H1 (cell line): ENCODE measurements around the gene BRD3OS. TPM values are rescaled to one million over a fixed set of nuclear protein-coding genes. Genes with fewer than 3 reads are reported as not detected.

Experiments
- BCL11A ChIP-seq, 2 experiments: IDR thresholded peaks; one replicate each; pipeline ENCODE4 v1.6.1; 2011; ENCODE audit warnings: low read depth in 2 of 2, low read length in 2 of 2, mild to moderate bottlenecking in 2 of 2
- CEBPB ChIP-seq: IDR thresholded peaks from 2 replicates; pipeline ENCODE4 v1.6.1; 2012; ENCODE audit warnings: low read depth, low read length
- CHD1 ChIP-seq: IDR thresholded peaks from 2 replicates; pipeline ENCODE4 v1.6.1; 2012; ENCODE audit warnings: low read depth, low read length, improper control_type of control experiment
- CHD2 ChIP-seq: IDR thresholded peaks from 2 replicates; pipeline ENCODE4 v1.6.1; 2012; ENCODE audit warnings: low read length, improper control_type of control experiment
- MAFK ChIP-seq: IDR thresholded peaks from 2 replicates; pipeline ENCODE4 v1.6.1; 2012; ENCODE audit warnings: low read depth, mild to moderate bottlenecking, improper control_type of control experiment, low read length
- polyA plus RNA-seq, 7 experiments: library from polyadenylated mRNA; depleted of rRNA in 3 of 7; stranded (reverse) in 5 of 7; unstranded in 2 of 7; fragments of >200 nt in 5 of 7; fragments of 200-250 nt in 2 of 7; gene quantifications; 1 replicate in 5 of 7; 2 replicates in 1 of 7; 4 replicates in 1 of 7; pipeline versions ENCODE4 v1.2.1 to v1.2.3, GENCODE V29; 2011 to 2013; ENCODE audit warnings: missing spikeins in 2 of 7, mixed read lengths in 2 of 7
- total RNA-seq: library from RNA; stranded (reverse); fragmentation: NEBNext Ultra II Directional; extraction: Animal tissue kit (Norgen Biotek cat#: 25700); gene quantifications from 2 replicates; pipeline ENCODE4 v1.2.1, GENCODE V29; 2021
- TF ChIP-seq, protein P1 (sequence below): IDR thresholded peaks from 2 replicates; pipeline ENCODE4 v1.6.1; 2011; ENCODE audit warnings: low read length, improper control_type of control experiment

Gene BRD3OS
- total and polyA plus RNA-seq, 2 of the 8 experiments (the other 6 are each of a cell fraction or from before 2014, with no cell fraction given) = 12.7 to 20.2 TPM

DNA sequence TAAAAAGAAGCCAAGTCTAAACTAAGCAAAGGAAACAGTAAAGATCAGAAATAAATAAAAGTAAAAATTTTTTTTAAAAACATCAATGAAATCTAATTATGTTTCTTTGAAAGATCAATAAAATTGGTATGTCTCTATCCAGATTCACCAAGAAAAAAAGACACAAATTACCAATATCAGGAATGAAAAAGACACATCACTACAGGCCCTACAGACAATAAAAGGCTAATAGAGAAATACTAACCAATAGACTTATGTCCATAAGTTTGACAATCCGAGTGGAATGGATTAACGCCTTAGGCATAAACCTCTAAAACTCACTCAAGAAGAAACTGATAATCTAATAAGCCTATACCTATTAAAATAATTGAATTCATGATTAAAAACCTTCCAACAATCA, 12.4 kb downstream of the BRD3OS start (continued):
- TF ChIP-seq CEBPB (no peak), BCL11A (IDR thresholded peaks at IDR 0.05; ENCODE audit: low read depth in 2 of 2, low read length in 2 of 2) (no peak), MAFK (no peak), CHD1 (no peak), CHD2 (no peak)
- TF ChIP-seq, protein P1, sequence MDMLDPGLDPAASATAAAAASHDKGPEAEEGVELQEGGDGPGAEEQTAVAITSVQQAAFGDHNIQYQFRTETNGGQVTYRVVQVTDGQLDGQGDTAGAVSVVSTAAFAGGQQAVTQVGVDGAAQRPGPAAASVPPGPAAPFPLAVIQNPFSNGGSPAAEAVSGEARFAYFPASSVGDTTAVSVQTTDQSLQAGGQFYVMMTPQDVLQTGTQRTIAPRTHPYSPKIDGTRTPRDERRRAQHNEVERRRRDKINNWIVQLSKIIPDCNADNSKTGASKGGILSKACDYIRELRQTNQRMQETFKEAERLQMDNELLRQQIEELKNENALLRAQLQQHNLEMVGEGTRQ = no peak
